Measurements from ENCODE around the gene LONP2.
"Not testable (repeated sequence)": the region's sequence is repeated elsewhere in the genome, so short reads cannot be mapped to it uniquely, and the experiment has no call there.

LONP2 gene

GRCh38 chr16:48240147-48240546 lies 4.0 kb upstream of the LONP2 start:
- not testable (repeated sequence) for DNase-seq

GRCh38 chr16:48244863-48245195 lies 729 bp downstream of the LONP2 start:
- no peak for DNase-seq

DNA sequence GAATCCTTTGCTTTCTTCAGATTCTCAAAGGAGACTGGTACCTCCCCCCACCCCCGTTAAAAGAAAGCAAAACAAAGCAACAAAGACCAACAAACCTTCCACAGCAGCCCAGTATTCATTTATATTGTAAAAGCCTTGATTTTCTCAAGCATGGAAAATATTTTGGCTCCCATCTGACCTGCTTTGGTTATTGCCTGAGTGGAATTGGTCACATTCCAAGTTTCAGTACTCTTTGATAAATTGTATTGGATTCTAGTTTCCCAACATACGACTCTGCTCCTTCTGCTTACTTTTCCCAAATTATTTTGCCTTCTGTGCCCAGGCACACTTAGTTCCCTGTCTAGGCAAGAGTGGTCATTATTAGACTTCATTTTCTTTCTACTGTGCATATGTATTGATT lies 2.0 kb downstream of the LONP2 start:
- no peak for DNase-seq

GRCh38 chr16:48247311-48247710 lies 3.2 kb downstream of the LONP2 start, which contains the start of gene ABCC11:
ABCC11 (minus strand) TSS chr16:48247539; CDS start chr16:48231921, 15,618 bp downstream.
- no peak for DNase-seq

DNA sequence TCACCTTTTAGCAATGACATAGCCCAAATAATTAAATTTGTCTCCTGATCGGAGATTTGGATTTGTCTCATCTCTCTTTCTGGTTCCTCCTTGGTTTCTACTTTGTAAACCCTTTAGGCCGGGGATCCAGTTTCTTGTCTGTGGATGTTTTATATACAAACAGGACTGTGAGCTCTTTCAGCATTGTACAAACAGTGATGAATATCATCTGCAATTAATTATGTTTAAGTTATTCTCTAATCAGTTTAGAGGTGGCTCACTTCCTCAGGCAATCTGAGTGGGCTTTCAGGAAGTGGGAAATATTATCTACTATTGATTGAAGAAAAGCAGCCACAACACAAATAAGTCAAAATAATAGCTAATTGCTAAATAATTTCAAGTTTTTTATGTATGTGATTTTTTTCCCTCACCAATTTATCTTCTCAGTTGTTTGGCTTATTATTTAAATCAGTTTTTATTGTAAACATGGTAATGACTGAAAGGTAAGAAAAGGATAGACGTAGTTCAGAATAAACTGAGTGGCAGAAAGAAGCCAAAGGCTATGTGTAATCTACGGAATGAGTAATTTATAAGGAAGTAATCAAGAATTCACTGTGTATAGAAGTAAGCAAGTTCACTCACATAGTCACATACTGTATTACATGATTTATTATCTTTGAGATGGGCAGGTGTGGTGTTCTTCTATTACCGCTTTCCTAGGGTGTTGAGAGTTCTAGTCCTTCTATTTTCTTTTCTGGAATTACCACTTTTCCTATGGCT lies 6.6 kb downstream of the LONP2 start:
- DNase-seq = no peak

DNA sequence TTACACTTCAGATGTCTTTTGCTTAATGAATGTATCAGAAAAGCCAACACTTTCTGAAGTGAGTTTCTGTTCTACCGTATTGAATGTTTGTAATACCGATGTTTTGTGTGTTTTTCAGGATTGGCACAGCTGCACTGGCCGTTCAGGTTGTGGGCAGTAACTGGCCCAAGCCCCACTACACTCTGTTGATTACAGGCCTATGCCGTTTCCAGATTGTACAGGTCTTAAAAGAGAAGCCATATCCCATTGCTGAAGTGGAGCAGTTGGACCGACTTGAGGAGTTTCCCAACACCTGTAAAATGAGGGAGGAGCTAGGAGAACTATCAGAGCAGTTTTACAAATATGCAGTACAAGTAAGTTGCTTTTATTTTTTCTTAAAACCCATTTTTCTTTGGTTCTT lies 7.9 kb downstream of the LONP2 start:
- no peak for DNase-seq

GRCh38 chr16:48256579-48257177 lies 12.6 kb downstream of the LONP2 start:
- no peak for DNase-seq

GRCh38 chr16:48261569-48261968 lies 17.5 kb downstream of the LONP2 start:
- DNase-seq = no peak

- DNase-seq = no peak
Measured at GRCh38 chr16:48262631-48263030, 18.5 kb downstream of the LONP2 start.

DNA sequence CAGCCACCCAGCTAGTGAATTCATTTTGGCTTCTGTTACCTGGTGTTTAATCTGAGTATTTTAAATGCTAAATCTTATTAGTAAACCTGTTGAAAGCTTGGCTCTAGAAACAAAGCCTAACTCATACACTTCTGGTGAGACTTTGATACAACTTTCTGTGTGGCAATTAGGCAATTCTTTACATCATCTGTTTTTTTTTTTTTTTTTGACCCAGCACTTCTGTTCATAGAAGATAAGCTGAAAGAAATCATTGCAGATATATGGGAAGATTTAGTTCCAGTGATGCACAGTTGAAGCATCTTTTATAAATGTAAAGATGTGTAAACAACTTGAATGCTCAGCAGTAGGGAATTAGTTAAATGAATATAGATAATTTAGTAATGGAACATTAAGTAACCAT lies 24.9 kb downstream of the LONP2 start:
- no peak for DNase-seq

- no peak for DNase-seq
Measured at GRCh38 chr16:48271728-48272127, 27.6 kb downstream of the LONP2 start.

GRCh38 chr16:48272837-48273421 lies 28.8 kb downstream of the LONP2 start:
- DNase-seq = no peak

DNA sequence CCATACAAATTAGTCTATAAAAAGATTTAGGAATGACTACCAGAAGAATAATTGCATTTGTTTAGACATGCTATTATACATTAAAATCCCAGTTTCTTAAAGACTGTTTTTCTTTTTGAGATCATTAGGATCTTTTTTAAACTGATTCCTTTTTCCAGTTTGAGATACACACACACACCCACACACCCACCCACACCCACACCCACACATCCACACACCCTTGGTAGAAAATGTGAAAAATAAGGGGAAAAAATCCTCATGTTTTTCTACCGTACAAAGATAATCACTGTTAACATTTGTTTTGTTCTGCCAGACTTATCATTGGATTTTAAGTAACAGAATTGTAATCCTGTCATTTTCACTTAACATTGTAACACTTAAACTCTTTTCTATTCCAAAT lies 30.4 kb downstream of the LONP2 start:
- DNase-seq = no peak

- no peak for DNase-seq
Measured at GRCh38 chr16:48276102-48276501, 32.0 kb downstream of the LONP2 start.

DNA sequence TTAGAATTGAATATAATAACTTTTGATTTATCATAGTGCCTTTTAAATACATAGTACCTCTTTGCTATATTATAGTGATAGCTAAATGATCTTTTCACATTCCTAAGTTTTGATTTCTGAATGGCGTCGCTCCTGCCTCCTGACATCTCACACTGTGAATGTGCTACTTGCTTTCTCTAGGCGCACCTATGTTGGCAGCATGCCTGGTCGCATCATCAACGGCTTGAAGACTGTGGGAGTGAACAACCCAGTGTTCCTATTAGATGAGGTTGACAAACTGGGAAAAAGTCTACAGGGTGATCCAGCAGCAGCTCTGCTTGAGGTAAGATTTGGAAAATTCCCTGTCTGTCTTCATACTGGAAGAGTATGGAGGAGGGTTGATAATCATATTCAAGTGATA lies 33.1 kb downstream of the LONP2 start:
- peak in 1 of 2 donors; percentile 20 for DNase-seq

DNA sequence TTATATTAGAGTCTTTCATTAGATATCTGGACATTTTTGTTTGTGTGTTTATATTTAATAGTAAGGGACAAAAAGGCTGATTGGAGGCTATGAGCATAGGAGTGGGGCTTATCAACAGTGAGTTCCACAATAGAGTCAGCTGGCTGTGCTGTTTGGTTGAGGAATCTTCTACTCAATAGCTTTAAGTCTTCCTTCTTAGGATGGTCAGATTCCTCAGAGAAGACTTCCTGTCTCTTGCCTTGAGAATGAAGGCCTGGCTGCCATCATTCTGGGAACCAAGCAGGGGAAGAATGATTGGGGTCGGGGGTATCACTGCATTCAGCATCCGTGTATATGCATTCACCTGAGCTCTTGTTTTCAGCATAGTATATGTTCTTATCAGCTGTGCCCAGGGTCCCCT lies 35.1 kb downstream of the LONP2 start:
- no peak for DNase-seq

GRCh38 chr16:48280546-48280945 lies 36.4 kb downstream of the LONP2 start:
- DNase-seq = peak; percentile 28 to 41

- DNase-seq = no peak
Measured at GRCh38 chr16:48282636-48283263, 38.6 kb downstream of the LONP2 start.

- DNase-seq = no peak
Measured at GRCh38 chr16:48284772-48285409, 40.8 kb downstream of the LONP2 start.

DNA sequence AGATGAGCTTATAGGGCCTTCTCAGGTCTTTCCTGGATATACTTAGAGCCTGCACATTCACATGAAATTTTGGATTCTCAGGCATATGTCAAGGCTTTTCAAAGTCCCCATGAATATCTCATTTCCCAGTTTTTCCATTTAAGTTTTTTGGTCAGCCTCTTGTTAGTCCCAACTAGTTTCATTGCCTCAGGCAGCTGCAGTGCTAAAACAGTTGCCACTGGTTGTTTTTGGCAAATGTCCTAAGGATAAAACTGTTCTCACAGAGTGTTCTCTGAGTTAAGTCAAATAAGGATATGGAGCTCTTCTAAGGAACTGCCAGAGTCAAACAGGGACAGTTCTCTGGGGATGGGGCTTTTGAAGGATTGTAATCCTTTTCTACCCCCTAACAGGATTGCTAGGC lies 43.1 kb downstream of the LONP2 start:
- no peak for DNase-seq

GRCh38 chr16:48291303-48291702 lies 47.2 kb downstream of the LONP2 start:
- no peak for DNase-seq

DNA sequence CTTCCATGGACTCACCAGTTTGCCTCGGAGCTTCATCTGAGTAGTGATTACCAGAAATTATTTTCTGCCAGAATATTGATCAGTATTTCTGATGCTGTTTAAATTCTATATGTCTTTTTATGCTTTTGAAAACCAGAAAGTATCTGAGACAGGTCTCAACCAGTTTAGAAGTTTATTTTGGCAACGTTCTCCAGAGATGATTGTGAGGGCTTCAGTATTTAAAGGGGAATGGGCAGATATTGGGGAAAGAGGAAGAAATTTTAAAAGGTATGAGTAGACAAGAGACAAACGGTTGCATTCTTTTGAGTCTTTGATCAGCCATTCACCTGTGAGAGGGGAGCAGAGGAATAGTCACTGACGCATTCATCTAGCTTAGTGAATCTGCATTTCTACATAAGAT lies 47.7 kb downstream of the LONP2 start:
- no peak for DNase-seq

- no peak for DNase-seq
Measured at GRCh38 chr16:48292452-48292851, 48.4 kb downstream of the LONP2 start.

Data from inflammatory macrophage treated with lipopolysaccharide for 1 hour (primary cell).